ENCODE data around the gene SCAP.
"Not testable (repeated sequence)": the region's sequence is repeated elsewhere in the genome, so short reads cannot be mapped to it uniquely, and the experiment has no call there.

SCAP gene

GRCh38 chr3:47480267-47480666 lies 4.5 kb upstream of the SCAP start:
- not testable (repeated sequence) for DNase-seq (ENCODE audit: low read depth)

GRCh38 chr3:47479826-47480160 lies 4.1 kb upstream of the SCAP start:
- no peak for DNase-seq (ENCODE audit: low read depth)

GRCh38 chr3:47478022-47478421 lies 2.3 kb upstream of the SCAP start:
- DNase-seq (ENCODE audit: low read depth) = no peak

GRCh38 chr3:47476644-47477199 lies 981 bp upstream of the SCAP start:
- no peak for DNase-seq (ENCODE audit: low read depth)

- no peak for DNase-seq (ENCODE audit: low read depth)
Measured at GRCh38 chr3:47476330-47476626, 537 bp upstream of the SCAP start.

GRCh38 chr3:47475029-47475569 lies 642 bp downstream of the SCAP start:
- no peak for DNase-seq (ENCODE audit: low read depth)

GRCh38 chr3:47473391-47473790 lies 2.4 kb downstream of the SCAP start:
- no peak for DNase-seq (ENCODE audit: low read depth)

- no peak for DNase-seq (ENCODE audit: low read depth)
Measured at GRCh38 chr3:47469616-47470015, 6.1 kb downstream of the SCAP start.

- DNase-seq (ENCODE audit: low read depth) = not testable (repeated sequence)
Measured at GRCh38 chr3:47468315-47468714, 7.4 kb downstream of the SCAP start.

- DNase-seq (ENCODE audit: low read depth) = no peak
Measured at GRCh38 chr3:47464588-47464987, 11.2 kb downstream of the SCAP start.

- DNase-seq (ENCODE audit: low read depth) = not testable (repeated sequence)
Measured at GRCh38 chr3:47459534-47460085, 16.1 kb downstream of the SCAP start.

- DNase-seq (ENCODE audit: low read depth) = no peak
Measured at GRCh38 chr3:47456984-47457383, 18.8 kb downstream of the SCAP start.

- no peak for DNase-seq (ENCODE audit: low read depth)
Measured at GRCh38 chr3:47455806-47456452, 19.8 kb downstream of the SCAP start.

GRCh38 chr3:47452453-47453215 lies 23.1 kb downstream of the SCAP start:
- DNase-seq (ENCODE audit: low read depth) = no peak

GRCh38 chr3:47444103-47444502 lies 31.6 kb downstream of the SCAP start:
- DNase-seq (ENCODE audit: low read depth) = no peak

- DNase-seq (ENCODE audit: low read depth) = no peak
Measured at GRCh38 chr3:47443611-47443995, 32.1 kb downstream of the SCAP start.

- DNase-seq (ENCODE audit: low read depth) = no peak
Measured at GRCh38 chr3:47441796-47442551, 33.8 kb downstream of the SCAP start.

- DNase-seq (ENCODE audit: low read depth) = no peak
Measured at GRCh38 chr3:47440131-47440530, 35.6 kb downstream of the SCAP start.

- no peak for DNase-seq (ENCODE audit: low read depth)
Measured at GRCh38 chr3:47436180-47436579, 39.6 kb downstream of the SCAP start.

- DNase-seq (ENCODE audit: low read depth) = no peak
Measured at GRCh38 chr3:47434849-47435248, 40.9 kb downstream of the SCAP start.

GRCh38 chr3:47433796-47434195 lies 41.9 kb downstream of the SCAP start:
- DNase-seq (ENCODE audit: low read depth) = no peak

- DNase-seq (ENCODE audit: low read depth) = no peak
Measured at GRCh38 chr3:47432673-47433072, 43.1 kb downstream of the SCAP start.
